Activated CD4-positive, alpha-beta T cell treated with anti-CD3 and anti-CD28 coated beads for 1 hour (primary cell): ENCODE measurements around the gene CHAC2.
"Not testable (repeated sequence)": the region's sequence is repeated elsewhere in the genome, so short reads cannot be mapped to it uniquely, and the experiment has no call there.

Experiments used
- DNase-seq: peaks from one replicate; pipeline ENCODE4 v3.0.0-alpha.2; 2020

Gene CHAC2

GRCh38 chr2:53778536-53779162 lies 11.0 kb downstream of the CHAC2 start:
- DNase-seq: no peak

GRCh38 chr2:53780056-53780455 lies 12.5 kb downstream of the CHAC2 start:
- DNase-seq: no peak

GRCh38 chr2:53782676-53783075 lies 15.1 kb downstream of the CHAC2 start:
- DNase-seq: no peak

- DNase-seq: no peak
Observed at GRCh38 chr2:53784436-53784835, 16.8 kb downstream of the CHAC2 start.

- DNase-seq: no peak
Observed at GRCh38 chr2:53785366-53785765, 17.8 kb downstream of the CHAC2 start.

- no peak for DNase-seq
Observed at GRCh38 chr2:53786352-53786704, 18.7 kb downstream of the CHAC2 start.

GRCh38 chr2:53786705-53787613 lies 19.4 kb downstream of the CHAC2 start, which contains the start of the genes ASB3 and ERLEC1:
ASB3 (minus strand) TSS chr2:53786953; CDS start chr2:53765572, 21,381 bp downstream.
ERLEC1 (plus strand) TSS chr2:53787044; CDS start chr2:53787211, 167 bp downstream.
- DNase-seq: peak; percentile 77

- no peak for DNase-seq
Observed at GRCh38 chr2:53787614-53788289, 20.1 kb downstream of the CHAC2 start.

GRCh38 chr2:53793261-53793660 lies 25.7 kb downstream of the CHAC2 start:
- DNase-seq: no peak

GRCh38 chr2:53793821-53794220 lies 26.2 kb downstream of the CHAC2 start:
- DNase-seq: no peak

GRCh38 chr2:53801547-53801946 lies 33.9 kb downstream of the CHAC2 start:
- no peak for DNase-seq

GRCh38 chr2:53802617-53803151 lies 35.1 kb downstream of the CHAC2 start:
- DNase-seq: no peak

- no peak for DNase-seq
Observed at GRCh38 chr2:53811601-53812000, 44.0 kb downstream of the CHAC2 start.

GRCh38 chr2:53813151-53813550 lies 45.5 kb downstream of the CHAC2 start:
- no peak for DNase-seq

- no peak for DNase-seq
Observed at GRCh38 chr2:53818854-53819435, 51.3 kb downstream of the CHAC2 start.

- DNase-seq: no peak
Observed at GRCh38 chr2:53819634-53820033, 52.0 kb downstream of the CHAC2 start.

GRCh38 chr2:53820048-53820447 lies 52.4 kb downstream of the CHAC2 start:
- no peak for DNase-seq

- DNase-seq: no peak
Observed at GRCh38 chr2:53820711-53821110, 53.1 kb downstream of the CHAC2 start.

GRCh38 chr2:53821810-53822209 lies 54.2 kb downstream of the CHAC2 start:
- no peak for DNase-seq

- DNase-seq: not testable (repeated sequence)
Observed at GRCh38 chr2:53823639-53824038, 56.0 kb downstream of the CHAC2 start.
